ENCODE data around the gene TLR5. TPM values are rescaled to one million over a fixed set of nuclear protein-coding genes. Genes with fewer than 3 reads are reported as not detected.
A peak's percentile ranks its signal among the peaks of the same experiment; 100 is the strongest.

TLR5 gene
- total RNA-seq: 1 to 10 TPM; 1.0 to 3.6 TPM

DNA sequence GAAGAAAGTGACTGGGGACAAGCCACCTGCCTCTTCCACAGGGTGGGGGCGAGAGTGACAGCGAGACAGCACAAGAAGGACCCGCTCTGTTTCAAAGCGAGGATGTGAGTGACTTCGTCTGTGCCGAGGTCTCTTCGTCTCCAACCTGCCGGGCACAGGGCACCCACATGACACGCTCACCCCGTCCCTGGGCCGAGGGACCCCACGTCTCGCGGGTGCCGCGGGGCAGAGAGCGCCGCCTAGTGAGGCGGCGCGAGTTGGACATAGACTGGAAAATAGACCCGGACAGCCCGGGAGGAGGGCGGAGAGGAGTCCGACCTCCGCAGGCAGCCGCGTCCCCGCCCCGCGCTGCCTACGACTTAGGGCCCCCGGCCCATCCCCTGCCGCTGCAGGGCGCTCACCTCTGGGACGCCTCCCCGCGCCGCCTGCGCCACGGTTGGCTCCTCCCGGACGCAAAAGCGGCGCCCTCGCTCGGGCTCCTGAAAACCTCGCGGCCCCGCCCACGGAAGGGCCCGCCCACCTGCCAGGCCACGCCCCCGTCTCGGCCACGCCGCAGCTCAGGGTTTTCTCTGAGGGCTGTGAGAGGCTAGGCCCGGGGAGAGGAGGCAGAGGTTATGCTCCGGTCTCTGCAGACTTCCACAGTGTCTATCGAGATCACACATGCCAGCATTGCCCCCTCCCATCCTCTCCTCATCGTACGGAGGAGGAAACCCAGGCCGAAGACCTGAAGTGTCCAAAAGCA lies at the start of gene TLR5:
Gene TLR5, minus strand, starts transcription at position 454 of the 742 bp plus-strand sequence. CDS start 30,217 bp downstream, outside the sequence.
- H3K4me1 ChIP-seq: peaks cover 0 to 21% of the 10 kb centered on the region in 2 donors
- peak within 1 kb of the TSS; percentile 61 to 63 for H3K27ac ChIP-seq
- no peaks in the 10 kb centered on the region for H3K27me3 ChIP-seq
- H3K4me3 ChIP-seq: peak within 1 kb of the TSS; percentile 59 to 67
- H3K36me3 ChIP-seq: no peaks in the 10 kb centered on the region
- peak; percentile 84 for DNase-seq (ENCODE audit: low spot score)
- TF ChIP-seq CTCF (IDR thresholded peaks at IDR 0.05): peak; percentile 70 to 80
- peaks cover 0 to 8% of the 10 kb centered on the region in 2 donors for H3K9me3 ChIP-seq

GRCh38 chr1:223189903-223190724 lies 47.1 kb upstream of the TLR5 start:
- TF ChIP-seq CTCF (IDR thresholded peaks at IDR 0.05): no peak
- Histone ChIP-seq H3K4me3 (no peak overlapping the region), H3K27me3 (no peaks in the 10 kb centered on the region), H3K9me3 (no peaks in the 10 kb centered on the region), H3K36me3 (no peaks in the 10 kb centered on the region), H3K27ac (no peak overlapping the region), H3K4me1 (no peaks in the 10 kb centered on the region)
- no peak for DNase-seq (ENCODE audit: low spot score)

- no peaks in the 10 kb centered on the region for H3K4me1 ChIP-seq
- no peaks in the 10 kb centered on the region for H3K27me3 ChIP-seq
- TF ChIP-seq CTCF (IDR thresholded peaks at IDR 0.05): no peak
- H3K36me3 ChIP-seq: no peaks in the 10 kb centered on the region
- no peak overlapping the region for H3K4me3 ChIP-seq
- H3K9me3 ChIP-seq: no peaks in the 10 kb centered on the region
- no peak overlapping the region for H3K27ac ChIP-seq
- DNase-seq (ENCODE audit: low spot score): no peak
Measured at GRCh38 chr1:223189525-223189902, 46.5 kb upstream of the TLR5 start.

DNA sequence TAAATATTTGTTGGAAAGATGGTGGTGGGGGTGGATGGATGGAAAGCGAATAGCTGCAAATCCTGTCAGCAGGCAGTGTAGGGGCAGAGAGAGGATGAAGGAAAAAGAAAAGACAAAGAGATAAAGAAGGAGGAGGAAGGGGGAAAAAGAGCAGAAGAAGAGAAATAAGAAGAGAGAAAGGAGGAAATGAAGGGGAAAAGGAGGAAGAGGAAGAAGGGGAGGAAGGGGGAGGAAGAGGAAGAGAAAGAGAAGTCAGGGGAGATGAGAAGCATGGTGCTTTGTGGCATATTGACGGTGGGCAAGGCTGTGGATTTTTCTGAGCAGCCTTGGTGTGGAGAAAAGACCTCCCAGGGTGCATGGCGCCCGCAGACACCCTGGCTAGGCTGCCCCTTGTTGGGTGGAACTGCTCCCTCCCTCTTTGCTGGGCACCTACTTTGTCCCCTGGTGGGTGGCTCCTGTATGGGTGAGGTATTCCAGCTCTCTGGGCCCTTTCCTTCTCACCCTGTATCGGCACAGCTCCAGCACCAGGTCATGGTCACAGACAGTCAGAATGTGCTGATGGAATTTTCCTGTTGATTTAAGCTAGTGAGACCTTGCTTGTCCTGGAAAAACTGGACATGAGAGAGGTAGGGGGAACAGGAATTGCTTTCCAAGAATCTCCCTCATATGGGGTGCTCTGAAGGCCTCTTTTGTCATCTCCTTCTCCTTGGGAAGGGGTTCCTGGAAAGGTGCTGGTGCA lies 45.7 kb upstream of the TLR5 start:
- Histone ChIP-seq H3K27ac (no peak overlapping the region), H3K27me3 (no peaks in the 10 kb centered on the region), H3K9me3 (no peaks in the 10 kb centered on the region), H3K36me3 (no peaks in the 10 kb centered on the region), H3K4me1 (no peaks in the 10 kb centered on the region), H3K4me3 (no peak overlapping the region)
- no peak for DNase-seq (ENCODE audit: low spot score)
- no peak for TF ChIP-seq CTCF (IDR thresholded peaks at IDR 0.05)

DNA sequence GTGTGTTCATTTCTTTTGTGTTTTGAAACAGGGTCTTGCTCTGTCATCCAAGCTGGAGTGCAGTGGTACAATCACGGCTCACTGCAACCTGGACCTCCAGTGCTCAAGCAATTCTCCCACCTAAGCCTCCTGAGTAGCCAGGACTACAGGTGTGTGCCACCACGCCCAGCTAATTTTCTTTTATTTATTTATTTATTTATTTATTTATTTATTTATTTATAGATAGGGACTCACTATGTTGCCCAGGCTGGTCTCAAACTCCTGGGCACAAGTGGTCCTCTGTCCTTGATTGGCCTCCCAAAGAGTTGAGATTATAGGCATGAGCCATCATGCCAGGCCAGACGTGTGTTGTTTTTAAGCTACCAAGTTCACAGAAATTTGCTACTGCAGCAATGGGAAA lies 43.8 kb upstream of the TLR5 start:
- TF ChIP-seq CTCF (IDR thresholded peaks at IDR 0.05): no peak
- H3K36me3 ChIP-seq: no peaks in the 10 kb centered on the region
- no peak overlapping the region for H3K27ac ChIP-seq
- H3K27me3 ChIP-seq: no peaks in the 10 kb centered on the region
- no peak overlapping the region for H3K4me3 ChIP-seq
- DNase-seq (ENCODE audit: low spot score): no peak
- H3K4me1 ChIP-seq: no peaks in the 10 kb centered on the region
- no peaks in the 10 kb centered on the region for H3K9me3 ChIP-seq

Measured in right atrium auricular region (tissue), 2 donors.